Uterus (tissue), 2 donors: Measurements from ENCODE around the gene GTPBP3.

Experiments
- CTCF ChIP-seq, 4 experiments: fragments of 200-600 bp in 2 of 4; fragments of 450-650 bp in 2 of 4; sonication (generic) in 2 of 4; IDR thresholded peaks; one replicate each; pipeline ENCODE4 v1.5.1; 2016 to 2019; ENCODE audit warnings: antibody characterized with exemption in 4 of 4, mild to moderate bottlenecking in 2 of 4, moderate library complexity in 1 of 4
- POLR2A ChIP-seq, 2 donors: fragments of 450-650 bp; IDR thresholded peaks; one replicate each; pipeline ENCODE4 v1.6.1; 2016; ENCODE audit warnings: antibody characterized with exemption in 2 of 2, mild to moderate bottlenecking in 1 of 2, moderate library complexity in 1 of 2

GRCh38 chr19:17318966-17319365, 18.4 kb upstream of the GTPBP3 start:
- TF ChIP-seq CTCF (IDR thresholded peaks at IDR 0.05), result no peak
- no peak for TF ChIP-seq POLR2A (IDR thresholded peaks at IDR 0.05)
